ENCODE measurements around the gene ORAI2.
"Not testable (repeated sequence)": the region's sequence is repeated elsewhere in the genome, so short reads cannot be mapped to it uniquely, and the experiment has no call there.

DNA sequence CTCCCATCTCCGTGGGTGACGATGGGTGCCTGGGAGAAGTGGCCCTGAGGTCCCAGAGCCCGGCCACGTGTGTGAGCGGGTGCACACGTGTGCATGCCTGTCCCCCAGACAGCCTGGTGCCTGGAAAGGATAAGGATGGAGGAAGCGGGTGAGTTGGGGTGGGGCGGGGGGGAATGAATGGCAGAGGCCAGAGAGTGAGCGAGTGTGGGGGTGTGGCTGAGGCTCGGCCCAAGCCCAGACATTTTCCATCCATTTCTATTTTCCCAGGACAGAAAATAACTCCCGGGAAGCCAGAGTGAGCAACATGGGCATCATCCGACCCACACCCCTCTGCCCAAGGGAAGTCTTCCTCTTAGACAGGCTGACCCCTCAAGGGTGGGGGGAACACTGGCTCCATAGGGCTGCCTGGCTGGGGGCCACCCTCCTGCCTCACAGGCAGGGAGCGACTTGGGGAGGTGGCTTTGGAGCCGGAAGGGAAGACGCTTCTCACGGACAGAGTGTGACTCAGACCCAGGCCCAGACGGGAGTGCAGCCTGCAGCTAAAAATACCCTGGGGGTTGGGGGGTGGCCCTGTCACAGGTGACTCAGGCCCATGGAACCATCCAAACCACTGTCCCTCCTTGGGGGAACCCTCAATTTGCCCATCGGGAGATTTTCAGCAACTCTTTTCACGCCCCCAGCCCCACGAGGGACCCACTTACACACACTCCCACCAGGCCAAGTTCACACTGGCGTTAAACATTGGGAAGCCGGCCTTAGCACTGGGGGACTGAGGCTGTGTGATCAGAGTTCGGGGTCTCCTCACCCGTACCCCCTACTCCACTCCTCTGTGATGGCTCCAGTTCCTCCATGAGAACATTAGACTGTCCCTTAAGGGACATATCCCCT is 72.2 kb downstream of the ORAI2 start:
- TF ChIP-seq, protein P1, sequence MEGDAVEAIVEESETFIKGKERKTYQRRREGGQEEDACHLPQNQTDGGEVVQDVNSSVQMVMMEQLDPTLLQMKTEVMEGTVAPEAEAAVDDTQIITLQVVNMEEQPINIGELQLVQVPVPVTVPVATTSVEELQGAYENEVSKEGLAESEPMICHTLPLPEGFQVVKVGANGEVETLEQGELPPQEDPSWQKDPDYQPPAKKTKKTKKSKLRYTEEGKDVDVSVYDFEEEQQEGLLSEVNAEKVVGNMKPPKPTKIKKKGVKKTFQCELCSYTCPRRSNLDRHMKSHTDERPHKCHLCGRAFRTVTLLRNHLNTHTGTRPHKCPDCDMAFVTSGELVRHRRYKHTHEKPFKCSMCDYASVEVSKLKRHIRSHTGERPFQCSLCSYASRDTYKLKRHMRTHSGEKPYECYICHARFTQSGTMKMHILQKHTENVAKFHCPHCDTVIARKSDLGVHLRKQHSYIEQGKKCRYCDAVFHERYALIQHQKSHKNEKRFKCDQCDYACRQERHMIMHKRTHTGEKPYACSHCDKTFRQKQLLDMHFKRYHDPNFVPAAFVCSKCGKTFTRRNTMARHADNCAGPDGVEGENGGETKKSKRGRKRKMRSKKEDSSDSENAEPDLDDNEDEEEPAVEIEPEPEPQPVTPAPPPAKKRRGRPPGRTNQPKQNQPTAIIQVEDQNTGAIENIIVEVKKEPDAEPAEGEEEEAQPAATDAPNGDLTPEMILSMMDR (conservative IDR thresholded peaks at IDR 0.05; ENCODE audit: low read length): not testable (repeated sequence)
- TF ChIP-seq EZH2phosphoT487 (IDR thresholded peaks at IDR 0.05; ENCODE audit: borderline replicate concordance, low read depth, low read length): not testable (repeated sequence)

Data from OCI-LY7 (cell line).